ENCODE measurements around the gene DOCK7.

Gene DOCK7

GRCh38 chr1:62688687-62689085 is 500 bp upstream of the DOCK7 start:
- TF ChIP-seq TAF1 (IDR thresholded peaks at IDR 0.05; ENCODE audit: borderline replicate concordance, insufficient read depth, low read length) (no peak), POLR2AphosphoS5 (IDR thresholded peaks at IDR 0.05; ENCODE audit: low read depth, low read length) (no peak), FOXP2 (optimal IDR thresholded peaks at IDR 0.05; ENCODE audit: borderline replicate concordance, extremely low read depth, extremely low read length, insufficient read depth) (no peak), SIN3A (IDR thresholded peaks at IDR 0.05; ENCODE audit: borderline replicate concordance, insufficient read depth, low read length) (no peak)
- TF ChIP-seq, protein P1, sequence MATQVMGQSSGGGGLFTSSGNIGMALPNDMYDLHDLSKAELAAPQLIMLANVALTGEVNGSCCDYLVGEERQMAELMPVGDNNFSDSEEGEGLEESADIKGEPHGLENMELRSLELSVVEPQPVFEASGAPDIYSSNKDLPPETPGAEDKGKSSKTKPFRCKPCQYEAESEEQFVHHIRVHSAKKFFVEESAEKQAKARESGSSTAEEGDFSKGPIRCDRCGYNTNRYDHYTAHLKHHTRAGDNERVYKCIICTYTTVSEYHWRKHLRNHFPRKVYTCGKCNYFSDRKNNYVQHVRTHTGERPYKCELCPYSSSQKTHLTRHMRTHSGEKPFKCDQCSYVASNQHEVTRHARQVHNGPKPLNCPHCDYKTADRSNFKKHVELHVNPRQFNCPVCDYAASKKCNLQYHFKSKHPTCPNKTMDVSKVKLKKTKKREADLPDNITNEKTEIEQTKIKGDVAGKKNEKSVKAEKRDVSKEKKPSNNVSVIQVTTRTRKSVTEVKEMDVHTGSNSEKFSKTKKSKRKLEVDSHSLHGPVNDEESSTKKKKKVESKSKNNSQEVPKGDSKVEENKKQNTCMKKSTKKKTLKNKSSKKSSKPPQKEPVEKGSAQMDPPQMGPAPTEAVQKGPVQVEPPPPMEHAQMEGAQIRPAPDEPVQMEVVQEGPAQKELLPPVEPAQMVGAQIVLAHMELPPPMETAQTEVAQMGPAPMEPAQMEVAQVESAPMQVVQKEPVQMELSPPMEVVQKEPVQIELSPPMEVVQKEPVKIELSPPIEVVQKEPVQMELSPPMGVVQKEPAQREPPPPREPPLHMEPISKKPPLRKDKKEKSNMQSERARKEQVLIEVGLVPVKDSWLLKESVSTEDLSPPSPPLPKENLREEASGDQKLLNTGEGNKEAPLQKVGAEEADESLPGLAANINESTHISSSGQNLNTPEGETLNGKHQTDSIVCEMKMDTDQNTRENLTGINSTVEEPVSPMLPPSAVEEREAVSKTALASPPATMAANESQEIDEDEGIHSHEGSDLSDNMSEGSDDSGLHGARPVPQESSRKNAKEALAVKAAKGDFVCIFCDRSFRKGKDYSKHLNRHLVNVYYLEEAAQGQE (IDR thresholded peaks at IDR 0.05; ENCODE audit: insufficient read depth in 1 of 2, low read depth in 2 of 2, low read length in 2 of 2), result no peak

- no peak for TF ChIP-seq TAF1 (IDR thresholded peaks at IDR 0.05; ENCODE audit: borderline replicate concordance, insufficient read depth, low read length)
- TF ChIP-seq, protein P1 (IDR thresholded peaks at IDR 0.05; ENCODE audit: insufficient read depth in 1 of 2, low read depth in 2 of 2, low read length in 2 of 2), result no peak
Observed at GRCh38 chr1:62687421-62687902, 724 bp downstream of the DOCK7 start.

DNA sequence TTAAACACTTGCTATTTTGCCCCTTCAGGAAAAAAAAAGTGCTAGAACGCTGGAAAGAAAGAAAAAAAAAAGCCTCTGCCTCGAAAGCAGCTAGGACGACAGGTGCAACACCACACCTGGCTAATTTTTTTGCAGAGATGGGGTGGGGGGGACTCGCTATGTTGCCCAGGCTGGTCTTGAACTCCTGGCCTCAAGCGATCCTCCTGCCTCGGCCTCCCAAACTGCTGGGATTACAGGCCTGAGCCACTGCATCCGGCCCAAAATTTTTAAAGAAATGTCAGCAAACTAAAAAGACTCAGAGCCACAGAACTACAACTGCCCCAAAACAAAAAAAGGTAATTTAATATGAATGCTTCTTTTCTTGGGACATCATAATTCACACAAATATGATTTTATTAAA is 1.4 kb downstream of the DOCK7 start:
- TF ChIP-seq POLR2AphosphoS5 (IDR thresholded peaks at IDR 0.05; ENCODE audit: low read depth, low read length), result no peak
- no peak for TF ChIP-seq TAF1 (IDR thresholded peaks at IDR 0.05; ENCODE audit: borderline replicate concordance, insufficient read depth, low read length)
- TF ChIP-seq, protein P1 (IDR thresholded peaks at IDR 0.05; ENCODE audit: insufficient read depth in 1 of 2, low read depth in 2 of 2, low read length in 2 of 2), result no peak
- no peak for TF ChIP-seq SIN3A (IDR thresholded peaks at IDR 0.05; ENCODE audit: borderline replicate concordance, insufficient read depth, low read length)
- TF ChIP-seq FOXP2 (optimal IDR thresholded peaks at IDR 0.05; ENCODE audit: borderline replicate concordance, extremely low read depth, extremely low read length, insufficient read depth), result no peak

DNA sequence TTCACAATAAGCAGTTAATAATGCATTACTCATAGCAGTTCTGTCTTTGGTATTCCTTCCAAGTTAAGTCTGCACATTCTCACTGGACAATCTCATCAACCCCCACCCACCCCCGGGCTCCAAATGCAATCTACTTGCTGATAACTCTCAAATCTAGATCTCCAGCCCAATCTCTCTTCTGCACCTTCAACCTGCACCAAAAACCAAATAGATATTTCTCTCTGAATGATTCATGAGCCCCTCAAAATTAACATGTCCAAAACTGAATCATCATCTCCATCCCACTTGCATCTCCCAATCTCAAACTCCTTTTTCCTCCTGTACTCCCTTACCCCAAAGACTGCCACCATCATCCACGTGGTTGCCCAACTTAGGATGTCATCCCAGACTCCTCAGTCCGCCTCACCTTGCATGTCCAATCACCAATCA is 2.7 kb downstream of the DOCK7 start:
- no peak for TF ChIP-seq SIN3A (IDR thresholded peaks at IDR 0.05; ENCODE audit: borderline replicate concordance, insufficient read depth, low read length)
- TF ChIP-seq, protein P1 (IDR thresholded peaks at IDR 0.05; ENCODE audit: insufficient read depth in 1 of 2, low read depth in 2 of 2, low read length in 2 of 2), result no peak
- no peak for TF ChIP-seq FOXP2 (optimal IDR thresholded peaks at IDR 0.05; ENCODE audit: borderline replicate concordance, extremely low read depth, extremely low read length, insufficient read depth)
- no peak for TF ChIP-seq POLR2AphosphoS5 (IDR thresholded peaks at IDR 0.05; ENCODE audit: low read depth, low read length)
- no peak for TF ChIP-seq TAF1 (IDR thresholded peaks at IDR 0.05; ENCODE audit: borderline replicate concordance, insufficient read depth, low read length)

GRCh38 chr1:62682531-62682930 is 5.7 kb downstream of the DOCK7 start:
- TF ChIP-seq TAF1 (IDR thresholded peaks at IDR 0.05; ENCODE audit: borderline replicate concordance, insufficient read depth, low read length), result no peak
- TF ChIP-seq FOXP2 (optimal IDR thresholded peaks at IDR 0.05; ENCODE audit: borderline replicate concordance, extremely low read depth, extremely low read length, insufficient read depth), result no peak
- TF ChIP-seq POLR2AphosphoS5 (IDR thresholded peaks at IDR 0.05; ENCODE audit: low read depth, low read length), result no peak
- TF ChIP-seq, protein P1 (IDR thresholded peaks at IDR 0.05; ENCODE audit: insufficient read depth in 1 of 2, low read depth in 2 of 2, low read length in 2 of 2), result no peak
- TF ChIP-seq SIN3A (IDR thresholded peaks at IDR 0.05; ENCODE audit: borderline replicate concordance, insufficient read depth, low read length), result no peak

Data from PFSK-1 (cell line).